Colonic mucosa (tissue), 4 donors: ENCODE data around the gene SHISAL1. TPM values are rescaled to one million over a fixed set of nuclear protein-coding genes. Genes with fewer than 3 reads are reported as not detected.

Experiments used
- DNase-seq: peaks from one replicate; pipeline ENCODE4 v3.0.0-alpha.2; 2020
- H3K27ac ChIP-seq: fragments of 200-600 bp; one replicate; pipeline ENCODE4 v1.8.0; 2021
- H3K27me3 ChIP-seq: fragments of 200-600 bp; one replicate; pipeline ENCODE4 v1.8.0; 2021
- H3K36me3 ChIP-seq: fragments of 200-600 bp; one replicate; pipeline ENCODE4 v1.8.0; 2021
- H3K4me1 ChIP-seq: fragments of 200-600 bp; one replicate; pipeline ENCODE4 v1.8.0; 2021; ENCODE audit warnings: mild to moderate bottlenecking
- H3K4me3 ChIP-seq: fragments of 200-600 bp; one replicate; pipeline ENCODE4 v1.8.0; 2021
- H3K9ac ChIP-seq, 2 donors: one replicate each; pipeline ENCODE4 v1.7.0; 2013; ENCODE audit warnings: control low read depth in 2 of 2, low read depth in 2 of 2, low read length in 2 of 2
- H3K9me3 ChIP-seq: fragments of 200-600 bp; one replicate; pipeline ENCODE4 v1.8.0; 2021
- intact Hi-C: fragments of 100-400 bp; cut with DNase I; formaldehyde crosslinking; loops from one replicate; pipeline ENCODE4 v1.14.1; 2022
- total RNA-seq, 2 donors: library from RNA; stranded (reverse); fragmentation: NEBNext Ultra II Directional in 1 of 2; extraction: Animal tissue kit (Norgen Biotek cat#: 25700) in 1 of 2; gene quantifications; one replicate each; pipeline ENCODE4 v1.2.1, GENCODE V29; 2021
- TF ChIP-seq, protein P1 (sequence below): fragments of 200-600 bp; IDR thresholded peaks from one replicate; pipeline ENCODE4 v1.8.0; 2022; ENCODE audit warnings: antibody characterized with exemption, mild to moderate bottlenecking
- donor health status: healthy.
- donor health status: DM: no; HTN: no; CAD: no.
- donor health status: DM: no; HTN: no; CAD: no.

Gene SHISAL1
- total RNA-seq, 2 donors from 2014 or later, result 0.27 to 6.6 TPM

DNA sequence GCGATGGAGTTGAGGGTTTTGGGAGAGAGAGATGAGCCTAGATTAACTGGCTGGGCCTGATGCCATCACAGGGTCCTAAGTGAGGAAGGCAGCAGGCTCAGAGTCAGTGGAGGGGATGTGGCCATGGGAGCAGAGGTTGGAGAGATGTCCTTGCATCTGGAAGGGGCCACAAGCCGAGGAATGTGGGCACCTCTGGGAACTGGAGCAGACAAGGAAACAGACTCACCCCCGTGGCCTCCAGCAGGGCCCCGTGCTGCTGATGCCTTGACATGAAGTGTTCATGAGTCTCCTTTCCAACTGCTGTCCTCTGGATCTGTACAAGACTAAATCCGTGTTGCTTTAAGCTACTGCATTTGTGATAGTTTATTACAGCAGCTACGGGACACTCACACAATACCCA lies 49.2 kb downstream of the SHISAL1 start:
- Histone ChIP-seq H3K4me3 (no peak overlapping the region), H3K9ac (no peak overlapping the region), H3K36me3 (no peaks in the 10 kb centered on the region), H3K27me3 (no peaks in the 10 kb centered on the region), H3K9me3 (no peaks in the 10 kb centered on the region), H3K27ac (no peak overlapping the region), H3K4me1 (no peaks in the 10 kb centered on the region)
- TF ChIP-seq, protein P1, sequence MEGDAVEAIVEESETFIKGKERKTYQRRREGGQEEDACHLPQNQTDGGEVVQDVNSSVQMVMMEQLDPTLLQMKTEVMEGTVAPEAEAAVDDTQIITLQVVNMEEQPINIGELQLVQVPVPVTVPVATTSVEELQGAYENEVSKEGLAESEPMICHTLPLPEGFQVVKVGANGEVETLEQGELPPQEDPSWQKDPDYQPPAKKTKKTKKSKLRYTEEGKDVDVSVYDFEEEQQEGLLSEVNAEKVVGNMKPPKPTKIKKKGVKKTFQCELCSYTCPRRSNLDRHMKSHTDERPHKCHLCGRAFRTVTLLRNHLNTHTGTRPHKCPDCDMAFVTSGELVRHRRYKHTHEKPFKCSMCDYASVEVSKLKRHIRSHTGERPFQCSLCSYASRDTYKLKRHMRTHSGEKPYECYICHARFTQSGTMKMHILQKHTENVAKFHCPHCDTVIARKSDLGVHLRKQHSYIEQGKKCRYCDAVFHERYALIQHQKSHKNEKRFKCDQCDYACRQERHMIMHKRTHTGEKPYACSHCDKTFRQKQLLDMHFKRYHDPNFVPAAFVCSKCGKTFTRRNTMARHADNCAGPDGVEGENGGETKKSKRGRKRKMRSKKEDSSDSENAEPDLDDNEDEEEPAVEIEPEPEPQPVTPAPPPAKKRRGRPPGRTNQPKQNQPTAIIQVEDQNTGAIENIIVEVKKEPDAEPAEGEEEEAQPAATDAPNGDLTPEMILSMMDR, result no peak
- DNase-seq, result no peak
- intact Hi-C loops, result no loop called here

DNA sequence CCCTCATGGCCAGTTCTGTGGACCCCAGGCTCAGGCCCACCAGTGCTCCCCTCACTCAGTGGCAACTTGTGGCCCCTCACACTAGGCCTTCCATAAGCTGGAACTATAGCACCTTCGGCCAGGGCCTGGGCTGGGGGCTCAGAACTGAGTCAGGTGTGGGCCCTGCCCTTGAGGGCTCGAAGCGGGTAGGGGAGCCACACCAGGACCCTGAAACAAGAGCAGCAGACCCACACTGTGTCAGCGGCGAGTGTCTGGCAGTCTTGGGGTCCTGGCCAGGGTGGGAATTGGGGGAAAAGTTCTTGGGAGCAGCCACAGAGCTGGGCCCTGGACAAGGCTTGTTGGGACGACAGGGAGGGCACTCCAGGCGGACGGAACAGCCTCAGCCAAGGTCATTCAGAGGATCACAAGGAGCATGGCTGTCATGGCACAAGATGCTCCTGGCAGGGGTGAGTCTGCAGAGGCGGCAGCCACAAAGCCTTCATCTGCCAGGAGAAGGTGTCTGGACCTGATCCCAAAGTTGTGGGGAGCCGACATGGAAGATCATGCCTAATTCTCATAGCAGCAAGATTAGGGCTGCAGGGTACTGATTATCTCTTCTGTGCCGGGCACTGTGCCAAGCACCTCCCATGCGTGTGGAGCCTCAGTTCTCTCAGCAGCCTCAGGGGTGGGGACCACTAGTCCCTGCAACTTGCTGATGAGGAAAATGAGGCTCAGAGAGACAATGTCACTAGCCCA lies 50.7 kb downstream of the SHISAL1 start:
- no peak for DNase-seq
- TF ChIP-seq, protein P1, result no peak
- Histone ChIP-seq H3K9ac (no peak overlapping the region), H3K9me3 (no peaks in the 10 kb centered on the region), H3K27ac (no peak overlapping the region), H3K27me3 (no peaks in the 10 kb centered on the region), H3K4me1 (no peaks in the 10 kb centered on the region), H3K36me3 (no peaks in the 10 kb centered on the region), H3K4me3 (no peak overlapping the region)
- intact Hi-C loops, result no loop called here

DNA sequence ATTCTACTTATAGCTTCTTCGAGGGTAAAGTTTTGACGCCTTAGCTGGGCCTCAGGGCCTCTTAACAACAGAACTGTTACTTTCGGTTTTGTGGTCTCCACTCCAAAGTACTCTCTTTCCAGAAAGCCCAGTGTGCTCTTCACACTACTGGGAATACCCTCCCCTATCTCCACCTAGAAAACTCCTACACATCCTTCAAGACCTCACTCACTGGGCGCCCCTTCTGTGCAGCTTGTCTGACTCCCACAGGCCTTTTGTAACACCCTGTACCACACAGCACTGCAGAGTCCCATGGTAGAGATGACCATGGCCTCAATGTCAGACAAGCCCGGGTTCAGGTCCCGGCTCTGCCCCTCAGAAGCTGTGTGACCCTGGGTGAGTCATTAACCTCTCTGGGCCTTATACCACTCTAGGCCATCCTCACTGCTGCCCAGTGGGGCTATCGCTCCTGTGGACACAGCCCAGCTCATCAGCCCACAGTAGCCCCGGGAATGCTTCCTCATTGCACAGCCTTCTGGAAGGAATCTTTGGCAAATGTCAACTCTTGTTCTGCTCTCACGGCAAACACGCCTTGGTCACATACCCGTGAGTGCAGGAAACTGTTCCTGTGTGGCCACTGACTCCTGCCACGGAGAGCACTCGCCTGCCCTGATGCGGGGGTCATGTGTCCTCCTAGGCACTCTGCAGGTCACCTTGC lies 51.4 kb downstream of the SHISAL1 start:
- intact Hi-C loops, result no loop called here
- no peaks in the 10 kb centered on the region for H3K36me3 ChIP-seq
- H3K4me3 ChIP-seq, result no peak overlapping the region
- H3K4me1 ChIP-seq, result no peaks in the 10 kb centered on the region
- no peaks in the 10 kb centered on the region for H3K9me3 ChIP-seq
- H3K27ac ChIP-seq, result no peak overlapping the region
- no peak for DNase-seq
- H3K9ac ChIP-seq, result no peak overlapping the region
- TF ChIP-seq, protein P1, result no peak
- no peaks in the 10 kb centered on the region for H3K27me3 ChIP-seq

DNA sequence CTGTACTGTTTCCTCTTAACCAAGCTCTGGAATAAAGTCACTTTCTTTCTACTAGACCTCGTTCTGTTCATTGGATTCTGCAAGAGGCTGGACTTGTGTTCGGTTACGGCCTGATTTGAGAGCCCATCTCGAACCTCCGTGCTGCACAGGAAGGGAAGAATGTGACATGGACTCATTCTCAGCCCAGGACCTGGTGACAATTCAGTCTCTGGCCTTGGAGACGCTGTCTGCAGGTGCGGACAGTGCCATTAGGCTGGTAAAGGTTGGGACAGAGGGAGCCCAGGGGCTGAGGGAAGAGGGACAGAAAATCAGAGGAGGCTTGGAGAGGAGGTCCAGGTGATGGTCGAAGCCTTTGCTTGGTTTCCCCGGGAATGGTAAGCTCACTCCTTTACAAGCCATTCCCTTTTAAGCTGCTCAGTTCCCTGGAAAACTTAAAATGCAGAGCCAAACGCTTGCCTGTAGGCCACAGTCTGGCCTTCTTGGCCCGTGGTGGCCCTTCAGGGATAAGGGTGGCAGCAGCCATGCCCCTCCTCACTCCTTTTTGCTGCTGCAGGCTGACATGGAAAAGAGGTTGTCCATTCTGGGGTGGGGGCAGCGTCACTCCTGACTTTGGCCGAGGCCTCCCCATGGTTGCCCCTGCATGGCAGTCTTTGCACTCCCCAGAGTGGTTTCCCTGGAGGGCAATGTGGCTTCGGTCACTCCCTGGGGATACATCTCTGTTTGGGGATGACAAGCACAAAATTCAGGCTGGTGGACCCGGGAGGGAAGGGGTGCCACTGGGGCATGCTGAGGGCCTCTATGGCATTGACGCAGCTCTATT lies 52.3 kb downstream of the SHISAL1 start:
- no peaks in the 10 kb centered on the region for H3K9me3 ChIP-seq
- H3K4me1 ChIP-seq, result no peaks in the 10 kb centered on the region
- intact Hi-C loops, result no loop called here
- H3K27me3 ChIP-seq, result no peaks in the 10 kb centered on the region
- no peaks in the 10 kb centered on the region for H3K36me3 ChIP-seq
- no peak overlapping the region for H3K9ac ChIP-seq
- TF ChIP-seq, protein P1, result no peak
- H3K27ac ChIP-seq, result no peak overlapping the region
- no peak for DNase-seq
- H3K4me3 ChIP-seq, result no peak overlapping the region

DNA sequence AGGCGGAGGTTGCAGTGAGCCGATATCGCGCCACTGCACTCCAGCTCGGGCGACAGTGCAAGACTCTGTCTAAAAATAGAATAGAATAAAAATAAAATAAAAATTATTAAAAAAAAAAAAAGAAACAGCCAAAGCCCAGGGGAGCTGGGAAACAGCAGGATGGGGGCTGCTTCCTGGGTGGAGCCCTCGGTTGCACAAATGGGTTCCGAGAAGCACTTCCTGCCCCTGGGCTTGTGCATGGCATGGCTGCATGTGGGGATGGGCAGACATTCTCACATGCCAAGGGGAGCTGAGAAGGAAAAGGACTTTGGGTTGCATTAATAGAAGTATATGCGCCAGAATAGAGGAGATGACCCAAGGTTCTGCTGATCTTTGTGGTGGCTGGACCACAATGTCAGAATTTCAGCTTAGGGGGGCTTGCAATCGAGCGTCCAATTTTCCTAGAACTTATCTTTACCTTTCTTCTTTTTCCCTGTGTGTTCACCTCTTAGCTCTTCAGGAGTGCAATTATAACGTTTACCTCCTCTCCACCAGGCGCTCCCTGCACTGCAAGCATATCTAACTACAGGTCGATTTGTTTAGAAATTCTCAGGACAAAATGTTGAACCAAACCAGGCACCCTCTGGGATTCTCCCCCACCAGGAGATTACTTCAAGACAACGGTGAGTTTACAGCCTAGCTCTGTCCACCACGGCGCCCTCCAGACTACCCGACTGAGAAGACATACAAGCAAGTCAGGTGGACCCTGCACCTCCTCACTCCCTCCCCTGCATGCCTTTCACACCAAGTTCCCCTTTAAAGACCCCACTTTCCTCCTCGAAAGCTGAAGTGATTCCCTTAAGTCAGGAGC lies 53.2 kb downstream of the SHISAL1 start:
- Histone ChIP-seq H3K9me3 (no peaks in the 10 kb centered on the region), H3K36me3 (no peaks in the 10 kb centered on the region), H3K4me3 (no peak overlapping the region), H3K27me3 (no peaks in the 10 kb centered on the region), H3K9ac (no peak overlapping the region), H3K27ac (no peak overlapping the region), H3K4me1 (no peaks in the 10 kb centered on the region)
- no peak for DNase-seq
- intact Hi-C loops, result no loop called here
- TF ChIP-seq, protein P1, result no peak
